AG20443 (cell line): Measurements from ENCODE around the gene A4GALT.

ENCODE experiments used
- DNase-seq: peaks from one replicate; pipeline ENCODE4 v3.0.0; 2012; ENCODE audit warnings: low spot score, mixed read lengths

A4GALT gene

DNA sequence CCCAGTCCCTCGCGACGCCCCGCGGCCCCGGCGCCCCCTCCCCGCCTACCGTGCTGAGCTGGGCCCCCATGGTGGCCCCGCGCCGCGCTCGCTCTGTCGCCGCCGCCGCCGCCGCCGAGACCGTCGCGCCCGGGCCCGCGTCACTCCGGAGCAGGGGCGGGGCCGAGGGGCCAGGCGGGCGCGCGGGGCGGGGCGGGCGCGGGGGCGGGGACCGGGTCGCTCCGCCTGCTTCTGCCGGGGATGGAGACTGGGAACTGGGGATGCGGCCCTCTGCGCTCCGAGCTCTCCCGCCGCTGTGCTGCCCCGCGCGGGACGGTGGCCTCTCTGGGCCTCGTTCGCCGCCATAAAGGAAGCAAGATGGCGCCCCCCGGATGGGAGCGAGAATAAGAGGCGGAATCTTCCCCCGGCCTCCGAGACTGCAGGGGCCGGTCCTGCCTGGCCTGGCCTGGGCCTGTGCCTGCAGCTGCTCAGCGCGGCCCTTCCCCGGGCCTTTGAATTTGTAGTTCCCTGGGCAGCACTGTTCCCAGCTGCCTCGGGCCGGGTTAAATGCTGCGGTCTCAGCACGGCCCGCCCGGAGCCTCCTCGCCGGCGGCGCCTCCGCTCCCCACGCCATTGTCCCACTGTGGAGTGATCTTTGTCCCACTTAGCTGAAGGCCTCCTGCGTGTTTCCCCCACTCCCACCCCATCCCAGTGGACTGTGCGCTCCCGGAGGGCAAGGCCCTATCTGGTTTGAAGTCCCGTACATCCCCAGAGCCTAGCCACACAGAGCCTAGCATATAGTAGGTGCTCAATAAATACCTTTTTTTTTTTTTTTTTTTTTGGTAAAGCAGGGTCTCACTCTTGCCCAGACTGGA lies 71.2 kb downstream of the A4GALT start, which contains the start of gene CYB5R3:
CYB5R3 (minus strand) TSS at position 147 of the 854 bp plus-strand sequence; CDS start at position 70, 77 bp downstream.
- DNase-seq: peak; percentile 96

DNA sequence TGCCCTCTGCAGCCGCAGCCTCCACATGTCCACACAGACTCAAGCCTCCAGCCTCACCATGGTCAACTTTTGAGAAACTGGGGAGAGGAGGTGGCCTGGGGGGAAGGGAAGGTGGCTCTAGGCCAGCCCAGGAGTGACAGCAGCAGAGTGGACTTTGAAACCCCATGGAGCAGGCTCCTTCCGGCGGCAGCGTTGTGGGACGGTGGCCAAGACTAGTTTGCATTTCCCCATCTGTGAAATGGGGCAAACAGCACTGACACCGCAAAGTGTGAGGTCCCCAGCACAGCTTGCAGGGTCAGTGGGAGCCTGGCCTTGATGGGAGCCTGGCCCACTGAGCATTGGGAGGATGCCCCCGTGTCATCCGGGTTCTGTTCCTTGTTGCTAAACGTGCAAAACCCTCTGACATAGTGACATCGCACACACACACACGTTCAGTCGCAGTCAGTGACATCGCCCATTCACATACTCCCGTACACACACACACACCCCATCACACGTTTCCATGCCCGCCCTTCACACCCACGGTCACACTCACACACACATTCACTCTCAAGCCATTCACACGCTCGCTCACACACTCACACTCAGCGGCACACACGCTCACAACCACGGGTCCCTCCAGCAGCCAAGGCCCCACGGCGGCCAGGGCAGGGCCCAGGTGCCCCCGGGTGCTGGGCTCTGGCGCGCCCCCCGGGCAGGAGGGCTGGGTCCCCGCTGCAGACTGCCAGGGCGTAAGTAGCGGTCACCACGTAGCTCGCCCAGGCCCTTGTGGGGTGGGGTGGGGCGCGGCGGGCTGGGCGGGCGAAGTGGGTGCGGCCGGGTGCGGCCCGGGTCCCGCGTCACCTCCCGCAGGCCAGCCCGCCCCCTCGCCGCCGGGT lies 72.1 kb downstream of the A4GALT start:
- no peak for DNase-seq

GRCh38 chr22:42648017-42648367 lies 72.7 kb downstream of the A4GALT start:
- DNase-seq: no peak

DNA sequence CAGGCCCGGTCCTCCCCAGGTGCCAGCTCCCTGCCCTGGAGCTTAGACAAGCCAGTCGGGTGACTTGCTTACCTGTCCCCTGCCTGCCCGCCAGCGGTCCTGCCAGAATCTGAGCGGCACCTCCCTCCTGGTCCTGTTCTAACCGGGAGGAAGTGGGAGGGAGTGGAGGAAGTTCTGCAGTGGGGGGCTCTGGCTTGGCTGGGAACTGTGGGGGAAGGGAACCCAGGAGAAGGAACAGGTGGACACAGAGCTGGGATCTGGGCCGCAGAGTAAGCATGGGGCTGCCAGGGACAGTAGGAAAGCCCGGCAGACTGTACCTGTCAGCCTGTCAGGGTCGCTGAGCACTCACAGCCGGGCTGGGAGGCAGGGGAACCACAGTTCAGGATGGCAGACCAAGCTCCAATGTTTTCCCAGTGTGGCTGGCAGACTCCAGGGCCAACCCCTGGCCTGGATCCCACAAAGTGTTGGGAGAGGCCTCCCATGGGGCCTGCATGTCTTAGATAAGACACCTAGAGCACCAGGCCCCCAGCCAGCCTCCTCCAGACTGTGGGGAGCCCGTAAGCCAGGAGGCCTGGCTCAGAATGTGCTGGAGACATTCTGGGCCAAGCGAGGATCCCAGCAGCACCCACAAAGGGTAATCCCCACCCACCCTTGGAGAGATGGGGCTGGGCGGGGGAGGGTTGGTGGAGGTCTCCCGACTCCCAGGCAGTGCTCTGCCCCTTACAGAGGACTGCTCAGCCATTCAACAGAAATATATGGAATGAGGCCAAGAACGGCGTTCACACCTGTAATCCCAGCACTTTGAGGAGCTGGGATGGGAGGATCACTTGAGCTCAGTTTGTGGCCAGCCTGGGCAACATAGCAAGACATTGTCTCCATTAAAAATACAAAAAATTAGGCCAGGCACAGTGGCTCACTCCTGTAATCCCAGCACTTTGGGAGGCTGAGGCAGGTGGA lies 73.8 kb downstream of the A4GALT start:
- DNase-seq: no peak

DNA sequence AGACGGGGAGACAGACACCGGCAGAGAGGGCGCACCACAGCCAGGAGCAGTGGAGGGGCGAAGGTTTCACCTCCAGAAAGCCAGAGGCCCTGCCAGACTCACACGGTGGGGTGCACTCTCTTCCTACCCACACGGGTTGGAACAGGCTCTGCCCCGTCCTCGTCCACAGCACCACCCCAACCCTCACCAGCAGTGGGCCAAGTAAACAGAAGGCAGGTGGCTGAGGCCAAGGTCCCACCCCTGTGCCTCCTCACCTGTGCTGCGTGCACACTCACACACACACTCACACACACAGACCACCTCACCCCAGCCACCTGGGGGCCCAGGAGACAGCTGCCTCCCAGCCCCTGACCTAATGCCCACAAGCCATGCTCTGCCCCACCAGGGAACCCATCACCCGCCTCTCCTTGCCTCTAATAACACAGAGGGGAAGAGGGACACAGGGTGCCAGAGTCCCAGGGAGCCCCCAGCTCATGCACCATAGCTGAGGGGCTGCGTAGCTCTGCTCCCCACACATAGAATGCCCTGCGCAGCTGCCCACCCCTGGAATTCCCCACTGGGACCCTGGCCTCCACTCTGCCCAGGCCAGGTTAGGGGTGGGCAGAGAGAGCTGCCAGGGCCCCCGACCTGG lies 74.6 kb downstream of the A4GALT start:
- no peak for DNase-seq

DNA sequence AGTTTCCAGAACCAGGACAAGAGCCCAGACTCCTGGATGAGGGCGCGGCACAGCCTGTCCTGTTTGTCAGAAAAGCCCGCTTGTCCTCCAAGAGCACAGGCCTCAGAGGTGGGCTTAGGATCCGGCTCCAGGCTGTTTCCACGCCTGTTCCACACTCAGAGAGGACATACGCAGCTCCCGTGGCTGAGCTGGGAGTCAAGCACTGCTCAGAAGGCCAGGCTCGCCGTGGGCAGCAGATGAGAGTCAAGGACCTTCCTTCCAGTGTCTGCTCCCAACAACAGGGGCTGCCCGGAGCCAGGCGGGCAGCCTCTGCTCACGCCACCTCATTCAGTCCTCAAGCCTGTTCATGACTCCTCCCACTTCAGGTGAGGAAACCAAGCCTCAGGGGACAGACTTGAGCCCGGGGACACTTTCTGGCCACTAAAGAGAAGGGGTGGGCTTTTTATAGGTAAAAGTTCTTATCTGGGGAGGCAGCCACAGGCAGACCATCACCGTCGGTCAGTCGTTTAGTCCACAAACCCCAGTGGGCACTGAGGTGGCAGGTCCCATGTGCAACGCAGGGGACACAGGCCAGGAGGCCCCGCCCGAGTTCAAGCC lies 75.2 kb downstream of the A4GALT start:
- DNase-seq: no peak

DNA sequence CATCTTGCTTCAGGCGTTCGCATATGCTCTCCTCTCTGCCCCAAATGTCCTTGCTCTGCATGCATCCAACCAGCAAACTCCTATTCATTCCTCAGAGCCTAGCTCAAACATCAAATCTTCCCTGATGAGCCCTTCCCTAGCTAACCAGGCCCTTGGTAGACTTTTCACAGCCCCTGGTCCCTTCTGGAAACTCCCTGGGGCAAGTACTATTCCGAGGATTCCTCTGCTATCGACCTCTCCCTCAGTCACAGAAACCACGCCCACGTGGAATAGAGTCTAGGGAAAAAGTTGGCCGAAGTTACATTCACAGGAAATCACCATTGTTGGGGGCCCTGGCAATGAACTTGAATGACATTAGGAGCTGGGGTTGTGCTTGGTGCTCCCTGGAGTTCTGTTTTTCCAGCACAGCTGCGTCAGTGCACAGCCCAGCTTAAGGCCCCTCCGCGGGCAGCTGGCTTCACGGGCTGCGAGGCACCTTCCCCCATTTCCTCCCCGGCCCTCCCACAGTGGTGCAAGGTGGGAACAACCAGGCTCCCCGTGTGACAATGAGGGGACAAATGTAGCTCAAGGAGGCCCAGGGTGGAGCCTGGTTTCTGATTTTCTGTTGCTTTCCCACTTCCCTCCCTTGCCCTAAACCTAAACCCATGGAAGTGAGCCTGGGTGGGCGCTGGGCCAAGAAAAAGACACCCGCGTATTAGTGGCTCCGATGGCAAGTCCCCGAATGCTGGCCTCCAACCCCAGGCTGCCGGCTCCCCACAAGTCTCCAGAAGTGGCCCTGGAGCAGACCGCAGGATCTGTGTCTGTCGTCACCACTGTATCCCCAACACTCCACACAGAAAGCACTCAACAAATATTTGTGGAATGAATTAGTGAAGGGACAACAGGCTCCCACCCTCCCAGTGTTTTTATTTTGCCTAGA lies 76.0 kb downstream of the A4GALT start:
- DNase-seq: peak; percentile 71

DNA sequence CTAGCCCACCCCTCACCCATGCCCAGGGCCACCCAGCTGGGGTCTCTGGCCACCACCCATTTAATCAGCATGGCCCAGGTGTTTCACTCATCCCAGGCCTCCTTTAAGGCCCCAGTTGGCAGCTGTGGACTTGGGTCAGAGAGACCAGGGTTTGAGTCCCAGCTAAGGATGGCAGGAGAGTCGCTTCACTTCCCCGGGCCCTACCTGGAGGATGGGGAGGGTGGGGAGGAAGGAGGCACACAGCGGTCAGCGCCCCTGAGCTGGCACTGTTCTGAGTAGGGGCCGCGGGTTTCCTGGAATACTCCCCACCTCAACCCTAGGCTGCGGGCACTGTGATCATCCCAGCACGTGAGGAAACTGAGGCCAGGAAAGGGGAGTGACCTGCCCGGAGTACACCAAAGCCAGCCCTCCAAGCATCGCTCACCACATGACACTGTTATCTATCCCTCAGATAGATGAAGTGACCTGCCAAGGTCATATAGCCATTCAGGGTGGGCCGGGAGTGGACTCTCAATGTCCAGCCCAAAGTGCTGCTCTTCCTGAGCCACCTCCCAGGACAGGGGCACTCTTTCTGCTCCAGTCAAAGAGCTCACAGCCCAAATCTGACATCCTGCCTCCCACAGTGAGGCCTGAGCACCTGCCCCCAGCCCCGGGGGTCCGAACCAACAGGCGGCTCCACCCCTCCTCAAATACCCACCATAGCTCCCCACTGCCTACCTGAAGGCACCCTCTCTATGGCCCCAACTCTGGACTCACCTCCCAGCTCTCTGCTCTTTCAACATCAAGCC lies 76.8 kb downstream of the A4GALT start:
- DNase-seq: no peak

DNA sequence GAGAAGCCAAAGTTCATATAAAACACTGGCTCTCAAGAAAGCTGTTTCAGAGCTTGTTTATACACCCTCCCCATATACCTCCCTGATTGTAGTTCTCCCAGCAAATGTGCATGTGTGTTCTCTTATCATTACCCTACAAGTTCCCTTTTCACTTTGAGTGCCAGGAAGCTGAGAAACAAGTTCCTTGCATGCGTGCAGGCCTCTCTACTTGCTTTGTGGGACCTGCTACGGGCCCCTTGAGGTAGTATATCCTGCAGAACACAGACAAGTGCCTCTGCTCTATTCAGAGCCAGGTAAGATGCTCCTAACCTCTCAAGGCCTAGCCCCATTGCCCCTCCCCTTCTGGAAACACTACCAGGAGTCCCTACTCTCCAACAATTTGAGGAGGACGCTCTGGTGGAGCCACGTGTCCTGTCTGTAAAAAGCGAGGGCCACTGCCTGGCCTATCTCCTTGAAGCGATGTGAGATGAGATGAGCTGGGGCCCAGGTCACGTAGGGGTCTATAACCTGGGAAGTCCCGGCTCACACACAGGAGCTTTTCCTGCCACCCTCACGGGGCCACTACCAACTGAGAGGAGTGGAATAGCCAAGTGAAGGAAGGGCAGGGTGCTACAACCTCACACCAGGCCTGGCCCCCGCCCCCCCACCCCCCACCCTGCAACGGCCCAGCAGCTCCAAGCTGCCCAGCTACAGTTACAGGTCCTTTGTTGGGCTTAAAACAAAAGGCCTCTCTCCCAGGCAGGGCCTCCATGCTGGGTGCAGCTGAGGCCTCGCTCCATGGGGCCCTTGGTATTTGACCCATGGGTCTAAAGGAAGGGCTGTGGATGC lies 77.7 kb downstream of the A4GALT start:
- DNase-seq: no peak
